Right lobe of liver (tissue), 4 donors: ENCODE measurements around the gene OSBPL10.

ENCODE experiments used
- CTCF ChIP-seq, 4 donors: fragments of 200-600 bp in 3 of 4; fragments of 450-650 bp in 1 of 4; IDR thresholded peaks; one replicate each; pipeline versions ENCODE4 v1.5.1 to v1.8.0; 2016 to 2022; ENCODE audit warnings: antibody characterized with exemption in 4 of 4, mild to moderate bottlenecking in 2 of 4
- POLR2A ChIP-seq: fragments of 450-650 bp; IDR thresholded peaks from one replicate; pipeline ENCODE4 v1.6.1; 2017; ENCODE audit warnings: antibody characterized with exemption, mild to moderate bottlenecking
- donor health status: DM: no; HTN: no; CAD: no.
- donor health status: DM: no; HTN: no; CAD: no.
- donor health status: DM: no; HTN: yes; CAD: no.

GRCh38 chr3:32009957-32010356, 28.9 kb upstream of the OSBPL10 start:
- no peak for TF ChIP-seq CTCF (IDR thresholded peaks at IDR 0.05)
- no peak for TF ChIP-seq POLR2A
